Measurements from ENCODE around the gene TBC1D9.
A peak's percentile ranks its signal among the peaks of the same experiment; 100 is the strongest.
"Not testable (repeated sequence)": the region's sequence is repeated elsewhere in the genome, so short reads cannot be mapped to it uniquely, and the experiment has no call there.

The TBC1D9 gene

GRCh38 chr4:140756319-140757231 is at the start of gene TBC1D9:
Gene TBC1D9, minus strand, starts transcription at chr4:140756385. Its CDS starts 340 bp downstream, at chr4:140756045.
- peak; percentile 85 for DNase-seq (ENCODE audit: low read depth)

- DNase-seq (ENCODE audit: low read depth), result no peak
These were observed 49.1 kb upstream of the TBC1D9 start for GRCh38 chr4:140805293-140805692.

- DNase-seq (ENCODE audit: low read depth), result no peak
These were observed 46.4 kb upstream of the TBC1D9 start for GRCh38 chr4:140802591-140802990.

- no peak for DNase-seq (ENCODE audit: low read depth)
These were observed 44.5 kb upstream of the TBC1D9 start for GRCh38 chr4:140800666-140801065.

GRCh38 chr4:140799686-140800225 is 43.6 kb upstream of the TBC1D9 start:
- DNase-seq (ENCODE audit: low read depth), result no peak

GRCh38 chr4:140793291-140793690 is 37.1 kb upstream of the TBC1D9 start:
- DNase-seq (ENCODE audit: low read depth), result no peak

- no peak for DNase-seq (ENCODE audit: low read depth)
These were observed 34.6 kb upstream of the TBC1D9 start for GRCh38 chr4:140790765-140791164.

GRCh38 chr4:140790171-140790570 is 34.0 kb upstream of the TBC1D9 start:
- DNase-seq (ENCODE audit: low read depth), result no peak

- peak; percentile 43 for DNase-seq (ENCODE audit: low read depth)
These were observed 33.6 kb upstream of the TBC1D9 start for GRCh38 chr4:140789759-140790158.

GRCh38 chr4:140782787-140783186 is 26.6 kb upstream of the TBC1D9 start:
- DNase-seq (ENCODE audit: low read depth), result not testable (repeated sequence)

- no peak for DNase-seq (ENCODE audit: low read depth)
These were observed 25.4 kb upstream of the TBC1D9 start for GRCh38 chr4:140781596-140781995.

- DNase-seq (ENCODE audit: low read depth), result no peak
These were observed 21.7 kb upstream of the TBC1D9 start for GRCh38 chr4:140777894-140778293.

- no peak for DNase-seq (ENCODE audit: low read depth)
These were observed 21.2 kb upstream of the TBC1D9 start for GRCh38 chr4:140777386-140777785.

GRCh38 chr4:140776556-140776955 is 20.4 kb upstream of the TBC1D9 start:
- DNase-seq (ENCODE audit: low read depth), result no peak

- DNase-seq (ENCODE audit: low read depth), result no peak
These were observed 18.8 kb upstream of the TBC1D9 start for GRCh38 chr4:140774956-140775355.

GRCh38 chr4:140774510-140774909 is 18.3 kb upstream of the TBC1D9 start:
- no peak for DNase-seq (ENCODE audit: low read depth)

GRCh38 chr4:140769209-140769608 is 13.0 kb upstream of the TBC1D9 start:
- DNase-seq (ENCODE audit: low read depth), result no peak

GRCh38 chr4:140764785-140765392 is 8.7 kb upstream of the TBC1D9 start:
- no peak for DNase-seq (ENCODE audit: low read depth)

GRCh38 chr4:140762202-140762601 is 6.0 kb upstream of the TBC1D9 start:
- DNase-seq (ENCODE audit: low read depth), result no peak

GRCh38 chr4:140757232-140757630 is 1.0 kb upstream of the TBC1D9 start:
- DNase-seq (ENCODE audit: low read depth), result no peak

GRCh38 chr4:140755774-140756318 is 339 bp downstream of the TBC1D9 start:
- DNase-seq (ENCODE audit: low read depth), result no peak

GRCh38 chr4:140754918-140755773 is 1.0 kb downstream of the TBC1D9 start:
- no peak for DNase-seq (ENCODE audit: low read depth)
